Fibroblast of mammary gland (primary cell): ENCODE results near the gene MCM5.
"Not testable (repeated sequence)": the region's sequence is repeated elsewhere in the genome, so short reads cannot be mapped to it uniquely, and the experiment has no call there.

ENCODE experiments used
- DNase-seq: peaks from one replicate; pipeline ENCODE4 v3.0.0-alpha.2; 2010; ENCODE audit warnings: low read depth
- H3K4me3 ChIP-seq: 2 replicates; pipeline ENCODE4 v1.5.1; 2011; ENCODE audit warnings: low read depth, mild to moderate bottlenecking, low read length, moderate library complexity; ENCODE audit not compliant: control insufficient read depth
- CTCF ChIP-seq: conservative IDR thresholded peaks from 2 replicates; pipeline ENCODE4 v1.5.1; 2011; ENCODE audit warnings: low read depth, low read length, inconsistent platforms; ENCODE audit not compliant: control insufficient read depth, insufficient read depth

MCM5 gene

DNA sequence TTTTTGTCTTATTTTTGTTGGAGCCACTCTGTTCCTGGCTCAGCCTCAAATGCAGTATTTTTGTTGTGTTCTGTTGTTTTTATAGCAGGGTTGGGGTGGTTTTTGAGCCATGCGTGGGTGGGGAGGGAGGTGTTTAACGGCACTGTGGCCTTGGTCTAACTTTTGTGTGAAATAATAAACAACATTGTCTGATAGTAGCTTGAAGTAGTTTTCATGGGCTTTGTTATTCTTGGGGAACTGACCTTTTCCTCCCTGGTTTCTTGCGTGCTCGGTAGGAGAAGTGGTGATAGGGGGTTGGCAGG, 6.0 kb upstream of the MCM5 start:
- no peak for DNase-seq
- no peak overlapping the region for H3K4me3 ChIP-seq
- no peak for TF ChIP-seq CTCF

DNA sequence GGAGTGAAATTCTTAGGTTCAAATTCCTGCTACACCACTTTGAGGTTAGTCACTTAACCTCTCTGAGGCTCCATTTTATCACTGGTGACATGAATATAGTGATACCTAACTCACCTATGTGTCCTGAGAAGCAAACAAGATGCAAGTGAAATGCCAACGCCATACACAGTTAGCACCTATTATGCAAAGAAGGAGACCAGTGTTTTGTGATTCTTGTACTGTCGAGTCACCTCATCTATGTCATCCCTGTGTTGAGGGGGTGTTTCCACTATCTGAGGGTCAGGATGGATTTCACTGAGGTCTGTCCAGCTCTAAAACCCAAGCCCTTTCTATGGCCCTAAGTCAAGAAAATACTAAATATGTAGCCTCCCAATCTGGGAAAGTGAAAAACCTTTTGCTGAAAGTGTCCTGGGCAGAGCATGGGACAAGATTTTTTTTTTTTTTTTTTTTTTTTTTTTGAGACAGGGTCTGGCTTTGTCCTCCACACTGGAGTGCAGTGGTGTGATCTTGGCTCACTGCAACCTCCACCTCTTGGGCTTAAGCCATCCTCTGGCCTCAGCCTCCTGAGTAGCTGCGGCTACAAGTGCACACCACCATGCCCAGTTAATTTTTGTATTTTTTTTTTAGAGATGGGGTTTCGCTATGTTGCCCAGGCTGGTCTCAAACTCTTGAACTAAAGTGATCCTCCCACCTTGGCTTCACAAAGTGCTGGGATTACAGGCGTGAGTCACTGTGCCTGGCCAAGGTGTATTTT, 5.0 kb upstream of the MCM5 start:
- no peak for TF ChIP-seq CTCF
- DNase-seq = no peak
- H3K4me3 ChIP-seq = no peak overlapping the region

- DNase-seq, H3K4me3 ChIP-seq: not testable (repeated sequence)
Observed at GRCh38 chr22:35396622-35397021, 3.3 kb upstream of the MCM5 start.

DNA sequence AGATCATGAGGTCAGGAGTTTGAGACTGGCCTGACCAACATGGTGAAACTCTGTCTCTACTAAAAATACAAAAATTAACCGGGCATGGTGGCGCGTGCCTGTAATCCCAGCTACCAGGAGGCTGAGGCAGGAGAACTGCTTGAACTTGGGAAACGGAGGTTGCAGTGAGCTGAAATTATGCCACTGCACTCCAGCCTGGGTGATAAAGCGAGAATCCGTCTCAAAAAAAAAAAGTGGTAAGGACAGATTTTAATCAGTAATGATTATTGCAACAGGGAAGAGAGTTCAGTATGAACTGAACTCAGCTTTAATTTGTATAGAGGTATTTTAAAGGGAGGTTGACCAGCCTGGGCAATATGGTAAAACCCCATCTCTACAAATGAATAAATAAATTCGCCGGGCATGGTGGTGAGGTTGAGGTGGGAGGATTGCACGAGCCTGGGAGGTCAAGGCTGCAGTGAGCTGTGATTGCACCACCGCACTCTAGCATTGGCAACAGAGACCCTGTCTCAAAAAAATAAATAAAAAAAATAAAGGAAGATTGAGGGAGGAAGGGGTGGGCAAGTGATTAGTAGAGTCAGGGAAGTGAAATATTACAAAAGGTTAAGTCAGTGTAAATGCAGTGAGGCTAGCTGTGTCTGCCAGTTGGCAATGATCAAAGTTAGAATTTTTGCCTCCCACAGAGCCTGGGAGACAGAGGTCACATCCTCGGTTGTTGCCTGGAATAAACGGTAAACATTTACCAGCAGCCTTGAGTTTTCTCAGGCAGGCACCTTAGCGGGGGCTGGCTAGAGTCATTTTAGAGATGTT, 2.6 kb upstream of the MCM5 start:
- no peak for TF ChIP-seq CTCF
- H3K4me3 ChIP-seq = no peak overlapping the region
- DNase-seq = peak; percentile 47

GRCh38 chr22:35398591-35398973, 1.4 kb upstream of the MCM5 start:
- no peak for TF ChIP-seq CTCF
- H3K4me3 ChIP-seq = no peak overlapping the region
- no peak for DNase-seq

- TF ChIP-seq CTCF = no peak
- H3K4me3 ChIP-seq = peak overlapping the region; percentile 91
- DNase-seq = no peak
Observed at GRCh38 chr22:35399114-35399677, 744 bp upstream of the MCM5 start.

DNA sequence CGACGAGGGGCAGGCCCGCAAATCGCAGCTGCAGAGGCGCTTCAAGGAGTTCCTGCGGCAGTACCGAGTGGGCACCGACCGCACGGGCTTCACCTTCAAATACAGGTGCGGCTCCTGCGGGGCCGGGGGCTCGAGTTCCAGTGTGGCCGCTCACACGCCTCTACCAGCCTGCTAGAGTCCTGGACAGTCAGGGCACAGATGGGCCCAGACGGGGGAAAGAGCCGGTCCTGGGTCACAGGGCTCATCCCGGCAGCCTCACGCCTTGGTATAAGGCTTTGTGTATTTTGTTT, 506 bp downstream of the MCM5 start:
- no peak for TF ChIP-seq CTCF
- peak overlapping the region; percentile 91 for H3K4me3 ChIP-seq
- DNase-seq = no peak
